ENCODE measurements around the gene WFDC5. TPM values are rescaled to one million over a fixed set of nuclear protein-coding genes. Genes with fewer than 3 reads are reported as not detected.

Gene WFDC5
- total and polyA plus RNA-seq, 10 of the 15 experiments (the other 5 are each of a cell fraction or from before 2014, with no cell fraction given) = 0.20 to 0.26 (median 0.21) TPM; not detected in 7

GRCh38 chr20:45088247-45088646, 26.7 kb downstream of the WFDC5 start:
- Histone ChIP-seq H3K79me2 (ENCODE audit: control insufficient read depth, insufficient read depth, low read length) (no peaks in the 10 kb centered on the region), H3K4me3 (no peak overlapping the region), H2AFZ (ENCODE audit: control insufficient read depth, low read depth, low read length) (no peak overlapping the region), H3K4me1 (ENCODE audit: control insufficient read depth, insufficient read depth, low read length) (no peaks in the 10 kb centered on the region), H3K36me3 (ENCODE audit: control insufficient read depth in 2 of 2, insufficient read depth in 2 of 2, low read length in 1 of 2) (peaks cover 0 to 7% of the 10 kb centered on the region in 2 experiments; a peak in 2 of 4 replicates), H3K9ac (ENCODE audit: control insufficient read depth, insufficient read depth, low read length) (no peak overlapping the region), H3K27me3 (replicated peaks in 1 of 2; ENCODE audit: control insufficient read depth in 2 of 2, insufficient read depth in 2 of 2, low read length in 1 of 2) (no peaks in the 10 kb centered on the region), H3K27ac (ENCODE audit: control insufficient read depth, insufficient read depth) (no peak overlapping the region), H4K20me1 (ENCODE audit: control insufficient read depth, insufficient read depth) (no peaks in the 10 kb centered on the region), H3K9me3 (replicated peaks; ENCODE audit: control insufficient read depth, insufficient read depth, low read length) (no peaks in the 10 kb centered on the region), H3K4me2 (ENCODE audit: control insufficient read depth, insufficient read depth) (no peak overlapping the region)
- CTCF ChIA-PET = interaction anchor here (4.3 to 4.5 kb wide), 2 partner anchors 8 to 45 kb away, joined by 18 to 36 read pairs; no protein-coding TSS in a partner anchor
- no peak for TF ChIP-seq JUNB (IDR thresholded peaks at IDR 0.05)
- no peak for TF ChIP-seq BCL11A (IDR thresholded peaks at IDR 0.05; ENCODE audit: low read depth, low read length)
- TF ChIP-seq NFYA (IDR thresholded peaks at IDR 0.05; ENCODE audit: borderline replicate concordance, low read depth, low read length) = no peak
- no peak for TF ChIP-seq TCF12 (IDR thresholded peaks at IDR 0.05; ENCODE audit: low read depth, low read length)
- TF ChIP-seq PAX5 (IDR thresholded peaks at IDR 0.05; ENCODE audit: borderline replicate concordance, low read depth, low read length) = no peak
- no peak for TF ChIP-seq MTA2 (IDR thresholded peaks at IDR 0.05; ENCODE audit: low read depth)
- TF ChIP-seq, protein P1, sequence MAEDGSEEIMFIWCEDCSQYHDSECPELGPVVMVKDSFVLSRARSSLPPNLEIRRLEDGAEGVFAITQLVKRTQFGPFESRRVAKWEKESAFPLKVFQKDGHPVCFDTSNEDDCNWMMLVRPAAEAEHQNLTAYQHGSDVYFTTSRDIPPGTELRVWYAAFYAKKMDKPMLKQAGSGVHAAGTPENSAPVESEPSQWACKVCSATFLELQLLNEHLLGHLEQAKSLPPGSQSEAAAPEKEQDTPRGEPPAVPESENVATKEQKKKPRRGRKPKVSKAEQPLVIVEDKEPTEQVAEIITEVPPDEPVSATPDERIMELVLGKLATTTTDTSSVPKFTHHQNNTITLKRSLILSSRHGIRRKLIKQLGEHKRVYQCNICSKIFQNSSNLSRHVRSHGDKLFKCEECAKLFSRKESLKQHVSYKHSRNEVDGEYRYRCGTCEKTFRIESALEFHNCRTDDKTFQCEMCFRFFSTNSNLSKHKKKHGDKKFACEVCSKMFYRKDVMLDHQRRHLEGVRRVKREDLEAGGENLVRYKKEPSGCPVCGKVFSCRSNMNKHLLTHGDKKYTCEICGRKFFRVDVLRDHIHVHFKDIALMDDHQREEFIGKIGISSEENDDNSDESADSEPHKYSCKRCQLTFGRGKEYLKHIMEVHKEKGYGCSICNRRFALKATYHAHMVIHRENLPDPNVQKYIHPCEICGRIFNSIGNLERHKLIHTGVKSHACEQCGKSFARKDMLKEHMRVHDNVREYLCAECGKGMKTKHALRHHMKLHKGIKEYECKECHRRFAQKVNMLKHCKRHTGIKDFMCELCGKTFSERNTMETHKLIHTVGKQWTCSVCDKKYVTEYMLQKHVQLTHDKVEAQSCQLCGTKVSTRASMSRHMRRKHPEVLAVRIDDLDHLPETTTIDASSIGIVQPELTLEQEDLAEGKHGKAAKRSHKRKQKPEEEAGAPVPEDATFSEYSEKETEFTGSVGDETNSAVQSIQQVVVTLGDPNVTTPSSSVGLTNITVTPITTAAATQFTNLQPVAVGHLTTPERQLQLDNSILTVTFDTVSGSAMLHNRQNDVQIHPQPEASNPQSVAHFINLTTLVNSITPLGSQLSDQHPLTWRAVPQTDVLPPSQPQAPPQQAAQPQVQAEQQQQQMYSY (CRISPR knock-in tag; IDR thresholded peaks at IDR 0.05) = no peak
- no peak for TF ChIP-seq TBL1XR1 (IDR thresholded peaks at IDR 0.05; ENCODE audit: low read depth, low read length)
- no peak for TF ChIP-seq CUX1 (IDR thresholded peaks at IDR 0.05; ENCODE audit: insufficient replicate concordance, low read depth, low read length)
- no peak for TF ChIP-seq ESRRA (IDR thresholded peaks at IDR 0.05; ENCODE audit: low read length)
- TF ChIP-seq SPI1 (IDR thresholded peaks at IDR 0.05; ENCODE audit: borderline replicate concordance, insufficient read depth, low read depth, low read length) = no peak
- TF ChIP-seq STAT3 (IDR thresholded peaks at IDR 0.05; ENCODE audit: low read depth, low read length) = no peak
- TF ChIP-seq BACH1 (IDR thresholded peaks at IDR 0.05; ENCODE audit: borderline replicate concordance) = no peak
- BruUV-seq (replicated peaks) = no TSS peak
- in situ Hi-C loops (cut with MboI) (no loop called here), intact Hi-C loops (cut with micrococcal nuclease; ENCODE audit: unreplicated experiment) (no loop called here)
- RAD21 ChIA-PET (ENCODE audit: unreplicated experiment) = interaction anchor here (0.8 kb wide), 1 partner anchor 39 kb away, joined by 3 read pairs; no protein-coding TSS in a partner anchor
- no peak for FAIRE-seq
- 96% methylated on average over 7 of the region's 7 CpGs for WGBS (ENCODE audit: insufficient coverage, insufficient replicate concordance, low lambda C conversion rate, missing lambda C conversion rate)
- POLR2A ChIA-PET = no interaction called here
- no peak for DNase-seq (ENCODE audit: low read depth, low spot score)
- SMC1A ChIA-PET (ENCODE audit: uncharacterized antibody, unreplicated experiment) = no interaction called here
- no peak for ATAC-seq
